GM18507 (cell line): ENCODE results near the gene PKIB.
A peak's percentile ranks its signal among the peaks of the same experiment; 100 is the strongest.
"Not testable (repeated sequence)": the region's sequence is repeated elsewhere in the genome, so short reads cannot be mapped to it uniquely, and the experiment has no call there.

Source experiments
- DNase-seq: peaks from one replicate; pipeline ENCODE4 v3.0.0; 2011; ENCODE audit warnings: low read depth; ENCODE audit not compliant: insufficient read length; ENCODE audit errors: extremely low spot score
- FAIRE-seq: peaks from 2 replicates; lab custom pipeline; 2011; peaks lifted over from hg19 to GRCh38; lab: Jason Lieb, UNC

PKIB gene

GRCh38 chr6:122609881-122610689 is at the start of gene PKIB:
Gene PKIB, plus strand, starts transcription at chr6:122610405. Its CDS starts 107,390 bp downstream, at chr6:122717795.
- DNase-seq = peak; percentile 22
- no peak for FAIRE-seq

- DNase-seq (no peak), FAIRE-seq (no peak)
Observed at GRCh38 chr6:122563364-122564052, 46.7 kb upstream of the PKIB start.

- FAIRE-seq (no peak), DNase-seq (no peak)
Observed at GRCh38 chr6:122564230-122564629, 46.0 kb upstream of the PKIB start.

GRCh38 chr6:122565708-122566107 is 44.5 kb upstream of the PKIB start:
- no peak for DNase-seq
- FAIRE-seq = no peak

- DNase-seq (no peak), FAIRE-seq (no peak)
Observed at GRCh38 chr6:122567034-122567433, 43.2 kb upstream of the PKIB start.

GRCh38 chr6:122568350-122568749 is 41.9 kb upstream of the PKIB start:
- FAIRE-seq = no peak
- DNase-seq = no peak

GRCh38 chr6:122568797-122569221 is 41.4 kb upstream of the PKIB start:
- DNase-seq (no peak), FAIRE-seq (no peak)

GRCh38 chr6:122569230-122569771 is 40.9 kb upstream of the PKIB start:
- DNase-seq (no peak), FAIRE-seq (no peak)

- FAIRE-seq = no peak
- DNase-seq = no peak
Observed at GRCh38 chr6:122571888-122572287, 38.3 kb upstream of the PKIB start.

- FAIRE-seq (no peak), DNase-seq (no peak)
Observed at GRCh38 chr6:122576888-122577287, 33.3 kb upstream of the PKIB start.

- no peak for FAIRE-seq
- DNase-seq = no peak
Observed at GRCh38 chr6:122578961-122579360, 31.2 kb upstream of the PKIB start.

- FAIRE-seq (no peak), DNase-seq (no peak)
Observed at GRCh38 chr6:122580737-122581136, 29.5 kb upstream of the PKIB start.

- no peak for DNase-seq
- FAIRE-seq = no peak
Observed at GRCh38 chr6:122589115-122589514, 21.1 kb upstream of the PKIB start.

- DNase-seq, FAIRE-seq: not testable (repeated sequence)
Observed at GRCh38 chr6:122598295-122598694, 11.9 kb upstream of the PKIB start.

- no peak for FAIRE-seq
- DNase-seq = no peak
Observed at GRCh38 chr6:122604676-122605075, 5.5 kb upstream of the PKIB start.

- FAIRE-seq (no peak), DNase-seq (no peak)
Observed at GRCh38 chr6:122610690-122611455, 668 bp downstream of the PKIB start.

- FAIRE-seq (no peak), DNase-seq (no peak)
Observed at GRCh38 chr6:122612838-122613237, 2.6 kb downstream of the PKIB start.

GRCh38 chr6:122614303-122614702 is 4.1 kb downstream of the PKIB start:
- no peak for FAIRE-seq
- no peak for DNase-seq

- FAIRE-seq = no peak
- no peak for DNase-seq
Observed at GRCh38 chr6:122615409-122615808, 5.2 kb downstream of the PKIB start.

- no peak for FAIRE-seq
- no peak for DNase-seq
Observed at GRCh38 chr6:122616877-122617276, 6.7 kb downstream of the PKIB start.
